B cell (primary cell): ENCODE data around the gene LARP4. TPM values are rescaled to one million over a fixed set of nuclear protein-coding genes. Genes with fewer than 3 reads are reported as not detected.

ENCODE experiments used
- ATAC-seq: fragments of 200-7000 bp; cut with Tn5 transposase; one replicate; pipeline ENCODE4 v1.10.0; 2021; ENCODE audit warnings: low read depth, mild to moderate bottlenecking, moderate number of reproducible peaks, moderate library complexity
- CTCF ChIA-PET: fragments of 350-600 bp; sonication (Branson Sonifier 250); formaldehyde crosslinking; loops from one replicate; lab custom pipeline; 2021; ENCODE audit warnings: antibody characterized with exemption, inconsistent platforms; lab: Charles Lee
- POLR2A ChIA-PET: fragments of 350-600 bp; sonication (Branson Sonifier 250); formaldehyde crosslinking; loops from one replicate; lab custom pipeline; 2021; ENCODE audit warnings: antibody characterized with exemption; lab: Charles Lee
- DNase-seq: peaks from one replicate; pipeline ENCODE4 v3.0.0; 2013
- H2AFZ ChIP-seq: 2 replicates; pipeline ENCODE4 v1.6.1; 2012; ENCODE audit warnings: mild to moderate bottlenecking, low read depth, low read length; ENCODE audit not compliant: insufficient read depth, poor library complexity, severe bottlenecking
- H3K27ac ChIP-seq, 2 donors: 1 replicate in 1 of 2; 2 replicates in 1 of 2; pipeline ENCODE4 v1.5.1; 2012 to 2013; ENCODE audit warnings: low read length in 2 of 2, mild to moderate bottlenecking in 2 of 2, moderate library complexity in 1 of 2
- H3K27me3 ChIP-seq, 4 experiments: fragments of 200-600 bp in 1 of 4; sonication (generic) in 1 of 4; replicated peaks in 1 of 4; 1 replicate in 2 of 4; 2 replicates in 2 of 4; pipeline versions ENCODE4 v1.6.1 to v1.7.0; 2013 to 2016; ENCODE audit warnings: low read length in 3 of 4, mild to moderate bottlenecking in 2 of 4, mixed read lengths in 1 of 4, moderate library complexity in 1 of 4; ENCODE audit not compliant: insufficient read depth in 4 of 4, control insufficient read depth in 3 of 4; ENCODE audit errors: control extremely low read depth in 1 of 4
- H3K36me3 ChIP-seq, 2 experiments: replicated peaks in 1 of 2; 1 replicate in 1 of 2; 2 replicates in 1 of 2; pipeline versions ENCODE4 v1.6.1 to v1.7.1; 2013; ENCODE audit warnings: low read length in 1 of 2; ENCODE audit not compliant: insufficient read depth in 2 of 2, control insufficient read depth in 1 of 2; ENCODE audit errors: control extremely low read depth in 1 of 2, extremely low read depth in 1 of 2
- H3K4me1 ChIP-seq, 2 donors: fragments of 200-600 bp in 1 of 2; sonication (generic) in 1 of 2; 1 replicate in 1 of 2; 2 replicates in 1 of 2; pipeline versions ENCODE4 v1.5.1 to v1.6.1; 2013 to 2017; ENCODE audit warnings: low read length in 2 of 2; ENCODE audit not compliant: control insufficient read depth in 2 of 2, insufficient read depth in 2 of 2
- H3K4me2 ChIP-seq: replicated peaks from 2 replicates; pipeline ENCODE3; 2012; ENCODE audit warnings: mild to moderate bottlenecking, low read depth, low read length; ENCODE audit not compliant: poor library complexity, severe bottlenecking
- H3K4me3 ChIP-seq, 5 experiments: fragments of 200-600 bp in 1 of 5; sonication (generic) in 1 of 5; 1 replicate in 3 of 5; 2 replicates in 2 of 5; pipeline versions ENCODE4 v1.5.1 to v1.7.0; 2011 to 2016; ENCODE audit warnings: low read length in 4 of 5, mild to moderate bottlenecking in 4 of 5, low read depth in 2 of 5, control low read depth in 1 of 5, moderate library complexity in 1 of 5; ENCODE audit not compliant: insufficient read depth in 1 of 5; ENCODE audit errors: control extremely low read depth in 1 of 5, extremely low read depth in 1 of 5
- H3K79me2 ChIP-seq: fragments of 200-600 bp; sonication (generic); one replicate; pipeline ENCODE4 v1.6.0; 2016; ENCODE audit warnings: low read length; ENCODE audit not compliant: control insufficient read depth, insufficient read depth
- H3K9ac ChIP-seq: fragments of 200-600 bp; sonication (generic); 2 replicates; pipeline ENCODE4 v1.6.1; 2017; ENCODE audit warnings: mild to moderate bottlenecking, low read length, moderate library complexity
- H3K9me3 ChIP-seq, 3 donors: one replicate each; pipeline versions ENCODE4 v1.6.1 to v1.7.1; 2013; ENCODE audit warnings: low read length in 2 of 3; ENCODE audit not compliant: control insufficient read depth in 2 of 3, insufficient read depth in 1 of 3; ENCODE audit errors: control extremely low read depth in 1 of 3
- H4K20me1 ChIP-seq: 2 replicates; pipeline ENCODE4 v1.6.0; 2012; ENCODE audit warnings: mild to moderate bottlenecking, low read length; ENCODE audit not compliant: insufficient read depth, control insufficient read depth, poor library complexity, severe bottlenecking
- H3K27ac Mint-ChIP-seq: one replicate; pipeline ENCODE4 v1.8.0; 2021; ENCODE audit warnings: mixed read lengths
- H3K27me3 Mint-ChIP-seq: one replicate; pipeline ENCODE4 v1.8.0; 2021; ENCODE audit warnings: mixed read lengths
- H3K4me1 Mint-ChIP-seq: one replicate; pipeline ENCODE4 v1.8.0; 2021; ENCODE audit warnings: mixed read lengths
- H3K4me3 Mint-ChIP-seq: one replicate; pipeline ENCODE4 v1.8.0; 2021; ENCODE audit warnings: mixed read lengths
- H3K9me3 Mint-ChIP-seq: one replicate; pipeline ENCODE4 v1.8.0; 2022; ENCODE audit warnings: mixed read lengths; ENCODE audit not compliant: insufficient read depth
- EZH2 ChIP-seq: IDR thresholded peaks from 2 replicates; pipeline ENCODE4 v1.6.1; 2012; ENCODE audit warnings: borderline replicate concordance, low read depth, mild to moderate bottlenecking, moderate library complexity, low read length; ENCODE audit not compliant: insufficient read depth, poor library complexity, severe bottlenecking
- WGBS: methylation state at CpG from one replicate; pipeline ENCODE4 v1.1.5; 2013; ENCODE audit warnings: missing lambda C conversion rate; ENCODE audit not compliant: insufficient coverage; 5-methylcytosine and 5-hydroxymethylcytosine counted together
- intact Hi-C: fragments of 100-400 bp; cut with micrococcal nuclease; formaldehyde crosslinking; loops from one replicate; pipeline ENCODE4 v1.10.0; 2022
- polyA plus RNA-seq: library from polyadenylated mRNA; depleted of rRNA; stranded (reverse); fragments of >200 nt; gene quantifications from 2 replicates; pipeline ENCODE4 v1.2.3, GENCODE V29; 2012
- total RNA-seq, 2 donors: library from RNA; stranded (reverse); fragments of 120-200 nt in 1 of 2; gene quantifications; 1 replicate in 1 of 2; 2 replicates in 1 of 2; pipeline versions ENCODE4 v1.2.3 to v1.2.4, GENCODE V29; 2013 to 2022
- TF ChIP-seq, protein P1 (sequence below): fragments of 200-600 bp; IDR thresholded peaks from one replicate; pipeline ENCODE4 v1.8.0; 2022; ENCODE audit warnings: antibody characterized with exemption, mild to moderate bottlenecking

Gene LARP4
- total and polyA plus RNA-seq, 2 donors (not counting 1 experiment from before 2014, with no cell fraction given) = 5.5 to 48.4 TPM

DNA sequence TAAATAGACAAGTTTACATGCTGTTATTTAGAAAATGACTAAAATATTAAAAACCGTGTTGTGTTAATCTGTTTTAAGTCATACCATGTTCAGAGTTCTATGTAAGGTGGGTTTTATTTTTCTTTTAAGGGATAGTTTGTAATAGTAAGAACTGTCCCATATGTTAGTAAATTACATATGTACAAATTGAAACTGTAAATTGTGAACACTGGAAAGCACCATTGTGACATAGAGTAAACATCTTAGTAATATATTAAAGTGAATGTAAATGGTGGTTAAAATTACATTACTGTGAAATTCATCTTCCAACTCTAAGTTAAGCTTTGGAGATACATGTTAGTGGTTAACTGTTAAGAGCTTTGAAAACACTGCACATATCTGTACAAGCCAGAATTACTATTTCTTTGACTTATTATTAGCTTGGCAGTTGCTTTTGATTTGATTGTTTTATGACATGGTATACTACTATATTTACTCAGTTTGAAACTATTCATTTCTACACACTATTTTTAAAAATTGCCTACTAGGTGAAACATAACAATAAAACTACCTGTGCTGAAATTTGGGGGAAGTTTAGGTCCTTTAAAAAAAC lies 76.7 kb downstream of the LARP4 start:
- no peak overlapping the region for H3K9ac ChIP-seq
- ChIA-PET POLR2A (no interaction called here), CTCF (no interaction called here)
- ATAC-seq (no peak), DNase-seq (no peak)
- H3K27ac ChIP-seq = no peak overlapping the region
- no peaks in the 10 kb centered on the region for H3K27me3 ChIP-seq
- no peak overlapping the region for H3K4me2 ChIP-seq
- no peaks in the 10 kb centered on the region for H3K4me1 ChIP-seq
- Mint-ChIP-seq H3K9me3 (no peaks in the 10 kb centered on the region), H3K27me3 (no peaks in the 10 kb centered on the region), H3K4me1 (no peaks in the 10 kb centered on the region), H3K27ac (no peak overlapping the region), H3K4me3 (no peak overlapping the region)
- TF ChIP-seq EZH2 = no peak
- TF ChIP-seq, protein P1, sequence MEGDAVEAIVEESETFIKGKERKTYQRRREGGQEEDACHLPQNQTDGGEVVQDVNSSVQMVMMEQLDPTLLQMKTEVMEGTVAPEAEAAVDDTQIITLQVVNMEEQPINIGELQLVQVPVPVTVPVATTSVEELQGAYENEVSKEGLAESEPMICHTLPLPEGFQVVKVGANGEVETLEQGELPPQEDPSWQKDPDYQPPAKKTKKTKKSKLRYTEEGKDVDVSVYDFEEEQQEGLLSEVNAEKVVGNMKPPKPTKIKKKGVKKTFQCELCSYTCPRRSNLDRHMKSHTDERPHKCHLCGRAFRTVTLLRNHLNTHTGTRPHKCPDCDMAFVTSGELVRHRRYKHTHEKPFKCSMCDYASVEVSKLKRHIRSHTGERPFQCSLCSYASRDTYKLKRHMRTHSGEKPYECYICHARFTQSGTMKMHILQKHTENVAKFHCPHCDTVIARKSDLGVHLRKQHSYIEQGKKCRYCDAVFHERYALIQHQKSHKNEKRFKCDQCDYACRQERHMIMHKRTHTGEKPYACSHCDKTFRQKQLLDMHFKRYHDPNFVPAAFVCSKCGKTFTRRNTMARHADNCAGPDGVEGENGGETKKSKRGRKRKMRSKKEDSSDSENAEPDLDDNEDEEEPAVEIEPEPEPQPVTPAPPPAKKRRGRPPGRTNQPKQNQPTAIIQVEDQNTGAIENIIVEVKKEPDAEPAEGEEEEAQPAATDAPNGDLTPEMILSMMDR = no peak
- intact Hi-C loops = no loop called here
- H2AFZ ChIP-seq = no peak overlapping the region
- no CpG with 5 or more reads among the region's 1 CpG for WGBS
- H3K9me3 ChIP-seq = no peaks in the 10 kb centered on the region
- no peaks in the 10 kb centered on the region for H3K79me2 ChIP-seq
- no peak overlapping the region for H3K4me3 ChIP-seq
- no peaks in the 10 kb centered on the region for H4K20me1 ChIP-seq
- peaks cover 4 to 29% of the 10 kb centered on the region in 2 experiments for H3K36me3 ChIP-seq

DNA sequence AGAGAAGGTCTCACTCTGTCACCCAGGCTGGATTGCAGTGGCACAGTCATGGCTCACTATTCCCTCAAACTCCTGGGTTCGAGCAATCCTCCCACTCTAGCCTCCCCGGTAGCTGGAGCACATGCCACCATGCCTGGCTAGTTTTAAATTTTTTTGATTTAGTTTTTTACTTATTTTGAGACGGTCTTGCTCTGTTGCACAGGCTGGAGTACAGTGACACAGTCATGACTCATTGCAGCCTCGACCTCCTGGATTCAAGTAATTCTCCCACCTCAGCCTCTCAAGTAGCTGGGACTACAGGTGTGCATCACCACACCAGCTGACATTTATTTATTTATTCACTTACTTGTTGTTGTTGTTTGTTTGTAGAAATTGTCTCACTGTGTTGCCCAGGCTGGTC lies 81.9 kb downstream of the LARP4 start:
- H3K4me3 ChIP-seq = no peak overlapping the region
- H3K79me2 ChIP-seq = no peaks in the 10 kb centered on the region
- ATAC-seq (no peak), DNase-seq (no peak)
- no peaks in the 10 kb centered on the region for H3K36me3 ChIP-seq
- no peaks in the 10 kb centered on the region for H3K4me1 ChIP-seq
- no peaks in the 10 kb centered on the region for H4K20me1 ChIP-seq
- no peak overlapping the region for H3K4me2 ChIP-seq
- ChIA-PET CTCF (no interaction called here), POLR2A (no interaction called here)
- H3K27me3 ChIP-seq = no peaks in the 10 kb centered on the region
- Mint-ChIP-seq H3K4me3 (no peak overlapping the region), H3K9me3 (peaks cover 3% of the 10 kb centered on the region), H3K27me3 (no peaks in the 10 kb centered on the region), H3K27ac (no peak overlapping the region), H3K4me1 (no peaks in the 10 kb centered on the region)
- no peak overlapping the region for H3K27ac ChIP-seq
- H3K9ac ChIP-seq = no peak overlapping the region
- no peak overlapping the region for H2AFZ ChIP-seq
- intact Hi-C loops = no loop called here
- TF ChIP-seq, protein P1 = no peak
- no peak for TF ChIP-seq EZH2
- no CpG with 5 or more reads among the region's 4 CpGs for WGBS
- H3K9me3 ChIP-seq = peaks cover 0 to 3% (median 0%) of the 10 kb centered on the region in 3 donors
